22Rv1 (cell line): ENCODE results near the gene GSPT1.

Experiments
- H3K27ac ChIP-seq: fragments of 450-650 bp; 2 replicates; pipeline ENCODE4 v1.5.1; 2017
- CTCF ChIP-seq: fragments of 450-650 bp; IDR thresholded peaks from 2 replicates; pipeline ENCODE4 v1.5.1; 2017; ENCODE audit warnings: mild to moderate bottlenecking
- ZFX ChIP-seq: fragments of 450-650 bp; IDR thresholded peaks from 2 replicates; pipeline ENCODE4 v1.6.1; 2017; ENCODE audit warnings: antibody characterized with exemption, borderline replicate concordance

Gene GSPT1

GRCh38 chr16:11877374-11877773 is 38.4 kb downstream of the GSPT1 start:
- TF ChIP-seq CTCF (no peak), ZFX (no peak)

DNA sequence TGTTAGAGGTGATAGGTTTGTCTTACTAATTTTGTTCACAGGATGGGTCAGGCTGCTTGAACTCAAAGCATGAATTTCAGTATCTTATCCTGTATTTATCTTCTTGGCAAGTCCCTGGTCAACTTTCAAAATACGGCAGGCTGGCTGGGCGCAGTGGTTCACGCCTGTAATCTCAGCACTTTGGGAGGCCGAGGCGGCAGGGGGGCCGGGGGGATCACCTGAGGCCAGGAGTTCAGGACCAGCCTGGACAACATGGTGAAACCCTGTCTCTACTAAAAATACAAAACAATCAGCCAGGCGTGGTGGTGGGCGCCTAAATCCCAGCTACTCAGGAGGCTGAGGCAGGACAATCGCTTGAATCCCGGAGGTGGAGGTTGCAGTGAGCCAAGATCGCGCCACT is 39.5 kb downstream of the GSPT1 start:
- TF ChIP-seq ZFX (no peak), CTCF (no peak)
- no peak overlapping the region for H3K27ac ChIP-seq

More at GRCh38 chr16:11877374-11877773, 38.4 kb downstream of the GSPT1 start:
- H3K27ac ChIP-seq = no peak overlapping the region

DNA sequence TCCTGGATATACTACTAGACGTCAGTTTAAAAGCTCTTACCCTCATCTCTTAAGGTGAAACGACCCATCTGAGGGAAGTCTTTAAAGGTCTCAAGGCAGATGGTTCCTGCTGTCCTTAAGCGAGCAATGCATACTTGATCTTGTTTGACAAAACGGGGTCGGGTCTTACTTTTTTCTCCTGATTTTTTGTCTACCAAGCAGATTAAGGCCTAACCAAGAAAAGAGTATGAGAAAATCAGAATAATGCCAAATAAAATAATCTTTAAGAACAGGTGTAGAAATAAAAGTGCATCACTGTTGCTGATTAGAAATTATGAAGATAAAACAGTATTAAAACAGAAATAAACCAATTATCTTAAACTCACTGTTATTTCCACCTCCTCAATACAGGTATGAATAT is 40.0 kb downstream of the GSPT1 start:
- TF ChIP-seq CTCF = no peak
- no peak for TF ChIP-seq ZFX
- H3K27ac ChIP-seq = 0 out of 2 replicates have a peak overlapping the region, but pooled peaks have one; percentile 10

GRCh38 chr16:11871193-11871592 is 44.6 kb downstream of the GSPT1 start:
- TF ChIP-seq ZFX = no peak
- TF ChIP-seq CTCF = peak; percentile 21
- H3K27ac ChIP-seq = no peak overlapping the region

- H3K27ac ChIP-seq = no peak overlapping the region
- TF ChIP-seq CTCF = no peak
- no peak for TF ChIP-seq ZFX
Observed at GRCh38 chr16:11870399-11870798, 45.4 kb downstream of the GSPT1 start.

- no peak for TF ChIP-seq ZFX
- no peak for TF ChIP-seq CTCF
- no peak overlapping the region for H3K27ac ChIP-seq
Observed at GRCh38 chr16:11869353-11870228, 46.2 kb downstream of the GSPT1 start.

DNA sequence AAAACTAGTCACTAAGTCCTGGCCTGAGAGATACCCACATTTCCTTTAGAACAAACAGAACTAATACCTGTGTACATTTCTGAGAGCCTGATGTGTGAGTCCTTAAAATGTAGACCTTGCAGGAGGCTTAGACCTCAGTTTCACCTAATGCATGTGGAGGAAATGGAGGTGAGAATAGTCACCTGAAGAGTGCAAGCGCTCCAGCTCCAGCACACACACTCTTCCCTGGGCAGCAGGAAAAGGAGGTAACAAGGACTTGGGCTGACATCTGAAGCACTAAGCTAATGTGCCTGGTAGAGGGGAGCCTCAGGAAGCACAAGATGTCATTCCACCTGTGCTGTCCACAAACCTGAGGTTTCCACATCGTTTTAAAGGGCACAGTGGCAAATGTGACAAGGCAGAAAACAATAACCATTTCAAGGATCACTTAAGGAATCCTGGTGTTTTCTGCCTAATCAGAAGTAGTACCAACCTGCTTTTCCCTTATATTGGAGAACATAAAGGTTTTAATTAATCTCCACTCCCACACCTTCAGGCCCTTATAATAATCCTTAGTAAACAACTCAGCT is 47.3 kb downstream of the GSPT1 start:
- no peak overlapping the region for H3K27ac ChIP-seq
- TF ChIP-seq ZFX (no peak), CTCF (no peak)
